Measurements from ENCODE around the gene LCTL.

GRCh38 chr15:66565741-66566144 lies at the start of gene LCTL:
- TF ChIP-seq CTCF (conservative IDR thresholded peaks at IDR 0.05; ENCODE audit: low read length) = no peak
- no peak for TF ChIP-seq EZH2phosphoT487 (IDR thresholded peaks at IDR 0.05; ENCODE audit: borderline replicate concordance, low read depth, low read length)

Measured in OCI-LY7 (cell line).